OCI-LY1 (cell line): Measurements from ENCODE around the gene PLG.

ENCODE experiments used
- H2AFZ ChIP-seq: fragments of 200-600 bp; sonication (generic), shearing (Covaris generic); 2 replicates; pipeline ENCODE4 v1.6.0; 2014; ENCODE audit warnings: antibody characterized with exemption, mild to moderate bottlenecking, low read length
- H3F3A ChIP-seq: fragments of 200-600 bp; sonication (generic), shearing (Covaris generic); 2 replicates; pipeline ENCODE4 v1.6.0; 2014; ENCODE audit warnings: mild to moderate bottlenecking, antibody characterized with exemption, low read length, moderate library complexity; ENCODE audit not compliant: insufficient read depth
- H3K27ac ChIP-seq: fragments of 200-600 bp; sonication (generic); 2 replicates; pipeline ENCODE4 v1.5.1; 2014; ENCODE audit warnings: low read length, mixed run types, mild to moderate bottlenecking, low read depth; ENCODE audit not compliant: poor library complexity, severe bottlenecking
- H3K27me3 ChIP-seq: fragments of 200-600 bp; sonication (generic); 2 replicates; pipeline ENCODE4 v1.6.0; 2014; ENCODE audit warnings: antibody characterized with exemption, mild to moderate bottlenecking, low read length, moderate library complexity; ENCODE audit not compliant: insufficient read depth
- H3K36me3 ChIP-seq: fragments of 200-600 bp; sonication (generic); 2 replicates; pipeline ENCODE4 v1.6.1; 2014; ENCODE audit warnings: mild to moderate bottlenecking, antibody characterized with exemption, low read length, moderate library complexity, mixed read lengths; ENCODE audit not compliant: insufficient read depth
- H3K4me1 ChIP-seq: fragments of 200-600 bp; sonication (generic); 2 replicates; pipeline ENCODE4 v1.5.1; 2014; ENCODE audit warnings: mild to moderate bottlenecking, low read length, moderate library complexity; ENCODE audit not compliant: insufficient read depth, severe bottlenecking
- H3K4me2 ChIP-seq: fragments of 200-600 bp; sonication (generic), shearing (Covaris generic); 2 replicates; pipeline ENCODE4 v1.6.1; 2014; ENCODE audit warnings: low read length
- H3K4me3 ChIP-seq: fragments of 200-600 bp; sonication (generic); 2 replicates; pipeline ENCODE4 v1.5.1; 2014; ENCODE audit warnings: low read length, low read depth, mild to moderate bottlenecking, mixed read lengths; ENCODE audit not compliant: poor library complexity, severe bottlenecking
- H3K79me2 ChIP-seq: fragments of 200-600 bp; shearing (Covaris generic); 2 replicates; pipeline ENCODE4 v1.6.1; 2016; ENCODE audit warnings: mixed run types, low read length, mixed read lengths; ENCODE audit not compliant: insufficient read depth
- H3K9ac ChIP-seq: fragments of 200-600 bp; sonication (generic), shearing (Covaris generic); 2 replicates; pipeline ENCODE4 v1.6.1; 2014; ENCODE audit warnings: mild to moderate bottlenecking, low read length, mixed read lengths
- H3K9me2 ChIP-seq: fragments of 200-600 bp; sonication (generic), shearing (Covaris generic); 2 replicates; pipeline ENCODE4 v1.6.1; 2014; ENCODE audit warnings: low read depth, mild to moderate bottlenecking, low read length, mixed read lengths
- H3K9me3 ChIP-seq: fragments of 200-600 bp; shearing (Covaris generic); 2 replicates; pipeline ENCODE4 v1.6.1; 2014; ENCODE audit warnings: low read length, mixed read lengths
- H4K20me1 ChIP-seq: fragments of 200-600 bp; sonication (generic), shearing (Covaris generic); 2 replicates; pipeline ENCODE4 v1.6.0; 2016; ENCODE audit warnings: mild to moderate bottlenecking, low read length; ENCODE audit not compliant: insufficient read depth
- EZH2 ChIP-seq: fragments of 200-600 bp; sonication (generic), shearing (Covaris generic); IDR thresholded peaks from 2 replicates; pipeline ENCODE4 v1.8.0; 2017; ENCODE audit warnings: borderline replicate concordance, mixed run types, mild to moderate bottlenecking, antibody characterized with exemption, low read length, moderate library complexity, mixed read lengths
- TF ChIP-seq, protein P1 (sequence below): fragments of 200-600 bp; sonication (generic), shearing (Covaris generic); IDR thresholded peaks from 2 replicates; pipeline ENCODE4 v1.5.1; 2017; ENCODE audit warnings: mild to moderate bottlenecking, antibody characterized with exemption, low read length, moderate library complexity, mixed read lengths

Gene PLG

DNA sequence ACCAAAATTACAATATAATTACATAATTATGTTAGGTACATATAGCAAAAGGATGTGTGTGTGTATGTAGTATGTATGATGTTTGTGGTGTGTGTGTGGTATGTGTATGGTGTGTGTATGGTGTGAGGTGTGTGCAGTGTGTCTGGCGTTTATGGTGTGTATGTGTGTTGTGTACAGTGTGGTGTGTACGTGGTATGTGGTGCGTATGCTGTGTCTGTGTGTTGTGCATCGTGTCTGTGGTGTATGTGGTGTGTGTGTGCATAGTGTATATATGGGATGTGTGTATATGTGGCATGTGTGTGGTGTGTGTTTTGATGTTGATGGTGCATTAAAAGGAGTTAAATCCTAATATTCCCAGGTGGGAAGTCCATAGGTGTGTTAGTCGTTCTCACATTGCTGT lies 62.8 kb downstream of the PLG start:
- no peak for TF ChIP-seq EZH2
- TF ChIP-seq, protein P1, sequence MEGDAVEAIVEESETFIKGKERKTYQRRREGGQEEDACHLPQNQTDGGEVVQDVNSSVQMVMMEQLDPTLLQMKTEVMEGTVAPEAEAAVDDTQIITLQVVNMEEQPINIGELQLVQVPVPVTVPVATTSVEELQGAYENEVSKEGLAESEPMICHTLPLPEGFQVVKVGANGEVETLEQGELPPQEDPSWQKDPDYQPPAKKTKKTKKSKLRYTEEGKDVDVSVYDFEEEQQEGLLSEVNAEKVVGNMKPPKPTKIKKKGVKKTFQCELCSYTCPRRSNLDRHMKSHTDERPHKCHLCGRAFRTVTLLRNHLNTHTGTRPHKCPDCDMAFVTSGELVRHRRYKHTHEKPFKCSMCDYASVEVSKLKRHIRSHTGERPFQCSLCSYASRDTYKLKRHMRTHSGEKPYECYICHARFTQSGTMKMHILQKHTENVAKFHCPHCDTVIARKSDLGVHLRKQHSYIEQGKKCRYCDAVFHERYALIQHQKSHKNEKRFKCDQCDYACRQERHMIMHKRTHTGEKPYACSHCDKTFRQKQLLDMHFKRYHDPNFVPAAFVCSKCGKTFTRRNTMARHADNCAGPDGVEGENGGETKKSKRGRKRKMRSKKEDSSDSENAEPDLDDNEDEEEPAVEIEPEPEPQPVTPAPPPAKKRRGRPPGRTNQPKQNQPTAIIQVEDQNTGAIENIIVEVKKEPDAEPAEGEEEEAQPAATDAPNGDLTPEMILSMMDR = no peak
- H3K9ac ChIP-seq = no peak overlapping the region
- H3K36me3 ChIP-seq = no peaks in the 10 kb centered on the region
- no peaks in the 10 kb centered on the region for H3K4me1 ChIP-seq
- H3K27ac ChIP-seq = no peak overlapping the region
- H3K27me3 ChIP-seq = no peaks in the 10 kb centered on the region
- H3F3A ChIP-seq = no peaks in the 10 kb centered on the region
- no peaks in the 10 kb centered on the region for H3K79me2 ChIP-seq
- no peaks in the 10 kb centered on the region for H4K20me1 ChIP-seq
- no peaks in the 10 kb centered on the region for H3K9me3 ChIP-seq
- no peak overlapping the region for H3K4me3 ChIP-seq
- H2AFZ ChIP-seq = no peak overlapping the region
- no peaks in the 10 kb centered on the region for H3K9me2 ChIP-seq
- H3K4me2 ChIP-seq = no peak overlapping the region

DNA sequence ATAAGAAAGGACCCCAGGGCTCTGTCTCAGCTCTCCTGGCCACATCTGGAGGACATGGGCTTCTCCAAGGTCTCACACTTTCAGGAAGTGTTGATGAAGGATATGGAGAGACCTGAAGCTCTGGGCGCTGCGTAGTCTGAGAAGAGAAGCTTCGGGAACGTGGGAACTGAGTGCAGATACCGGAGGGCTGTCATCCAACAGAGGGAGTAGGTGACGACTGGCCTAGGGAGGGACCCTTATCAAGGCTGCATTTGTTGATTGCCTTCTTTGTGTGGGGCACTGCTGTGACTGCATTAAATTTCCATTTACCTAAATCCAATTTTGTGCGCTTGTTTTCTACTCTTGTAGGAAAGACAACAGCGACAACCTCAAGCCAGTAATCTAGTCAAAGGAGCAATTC lies 63.4 kb downstream of the PLG start:
- Histone ChIP-seq H3K9me3 (no peaks in the 10 kb centered on the region), H3K4me2 (no peak overlapping the region), H2AFZ (no peak overlapping the region), H3K79me2 (no peaks in the 10 kb centered on the region), H3K27me3 (no peaks in the 10 kb centered on the region), H3K4me1 (no peaks in the 10 kb centered on the region), H3F3A (no peaks in the 10 kb centered on the region), H3K4me3 (no peak overlapping the region), H3K27ac (no peak overlapping the region), H3K36me3 (no peaks in the 10 kb centered on the region), H4K20me1 (no peaks in the 10 kb centered on the region), H3K9ac (no peak overlapping the region), H3K9me2 (no peaks in the 10 kb centered on the region)
- no peak for TF ChIP-seq EZH2
- TF ChIP-seq, protein P1 = no peak

DNA sequence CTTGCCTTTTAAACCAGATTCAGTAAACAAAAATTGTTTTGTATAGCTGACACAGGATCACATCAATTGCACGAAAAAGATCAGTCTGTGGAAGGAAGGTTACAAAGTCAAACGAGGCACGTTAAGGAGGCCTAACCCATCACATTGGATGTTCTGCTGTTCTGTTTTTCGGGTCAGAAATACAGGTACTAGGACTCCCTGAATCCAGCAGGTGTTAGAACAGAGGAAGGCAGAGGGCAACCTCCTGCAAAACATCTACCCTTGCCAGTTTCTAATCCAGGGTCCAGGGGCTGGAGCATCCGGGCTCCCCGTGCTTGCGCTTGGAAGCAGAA lies 64.6 kb downstream of the PLG start:
- Histone ChIP-seq H3K4me2 (no peak overlapping the region), H3K9ac (no peak overlapping the region), H4K20me1 (no peaks in the 10 kb centered on the region), H3K79me2 (no peaks in the 10 kb centered on the region), H3K9me2 (no peaks in the 10 kb centered on the region), H3K4me1 (no peaks in the 10 kb centered on the region), H3F3A (no peaks in the 10 kb centered on the region), H3K27me3 (no peaks in the 10 kb centered on the region), H3K36me3 (no peaks in the 10 kb centered on the region), H2AFZ (no peak overlapping the region), H3K4me3 (no peak overlapping the region), H3K9me3 (no peaks in the 10 kb centered on the region), H3K27ac (no peak overlapping the region)
- no peak for TF ChIP-seq EZH2
- TF ChIP-seq, protein P1 = no peak
